Measurements from ENCODE around the gene SECISBP2. TPM values are rescaled to one million over a fixed set of nuclear protein-coding genes. Genes with fewer than 3 reads are reported as not detected.

Gene SECISBP2
- total RNA-seq, 1 experiment from 2014 or later, result 41.4 TPM

DNA sequence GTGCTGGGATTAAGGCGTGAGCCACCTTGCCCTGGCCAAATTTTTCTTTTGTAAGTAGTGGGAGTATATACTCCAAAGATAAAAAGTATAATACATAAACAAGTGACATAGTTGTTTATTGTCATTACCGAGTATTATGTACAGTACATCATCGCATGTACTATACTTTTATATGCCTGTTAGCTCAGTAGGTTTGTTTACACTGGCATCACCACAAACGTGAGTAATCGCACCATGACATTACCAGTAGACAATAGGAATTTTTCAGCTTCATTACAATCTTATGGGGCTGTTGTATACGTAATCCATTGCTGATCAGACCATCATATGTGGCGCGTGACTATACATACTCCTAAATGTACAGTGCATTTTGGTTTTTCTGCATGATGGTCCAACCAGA lies 9.8 kb downstream of the SECISBP2 start:
- Histone ChIP-seq H3K36me3 (ENCODE audit: low read depth) (peaks cover 27% of the 10 kb centered on the region), H3F3A (ENCODE audit: insufficient read depth, low read depth) (no peaks in the 10 kb centered on the region), H3K9me3 (ENCODE audit: insufficient read depth, low read depth) (no peaks in the 10 kb centered on the region), H4K20me1 (ENCODE audit: insufficient read depth) (no peaks in the 10 kb centered on the region; the same call in 1 of the 2 replicates), H3K9me2 (ENCODE audit: insufficient read depth) (no peaks in the 10 kb centered on the region), H3K4me3 (no peak overlapping the region), H2AFZ (no peak overlapping the region), H3K4me2 (no peak overlapping the region), H3K4me1 (replicated peaks; ENCODE audit: insufficient read depth) (no peaks in the 10 kb centered on the region), H3K79me2 (ENCODE audit: low read depth) (peaks cover 8% of the 10 kb centered on the region), H3K27ac (no peak overlapping the region), H3K27me3 (ENCODE audit: insufficient read depth, low read depth) (no peaks in the 10 kb centered on the region)
- POLR2A ChIA-PET (ENCODE audit: unreplicated experiment), result no interaction called here
- TF ChIP-seq CTCF (conservative IDR thresholded peaks at IDR 0.05), result no peak
- no peak for TF ChIP-seq EZH2 (IDR thresholded peaks at IDR 0.05; ENCODE audit: low read depth)
- no TSS peak for BruUV-seq (replicated peaks)
- DNase-seq, result no peak
- intact Hi-C loops (cut with micrococcal nuclease; ENCODE audit: unreplicated experiment), result no loop called here
- CTCF ChIA-PET, result no interaction called here

GRCh38 chr9:89329917-89330316 lies 11.6 kb downstream of the SECISBP2 start:
- Histone ChIP-seq H3K36me3 (ENCODE audit: low read depth) (peaks cover 42% of the 10 kb centered on the region), H3K9me2 (ENCODE audit: insufficient read depth) (no peaks in the 10 kb centered on the region), H3K4me3 (no peak overlapping the region), H3K4me1 (replicated peaks; ENCODE audit: insufficient read depth) (no peaks in the 10 kb centered on the region), H3K27me3 (ENCODE audit: insufficient read depth, low read depth) (no peaks in the 10 kb centered on the region), H3K4me2 (no peak overlapping the region), H3K9me3 (ENCODE audit: insufficient read depth, low read depth) (no peaks in the 10 kb centered on the region), H3F3A (ENCODE audit: insufficient read depth, low read depth) (no peaks in the 10 kb centered on the region), H3K79me2 (ENCODE audit: low read depth) (no peaks in the 10 kb centered on the region), H4K20me1 (ENCODE audit: insufficient read depth) (peaks cover 7% of the 10 kb centered on the region; the same call in 1 of the 2 replicates), H3K27ac (no peak overlapping the region), H2AFZ (no peak overlapping the region)
- DNase-seq, result no peak
- ChIA-PET POLR2A (ENCODE audit: unreplicated experiment) (no interaction called here), CTCF (no interaction called here)
- TF ChIP-seq CTCF (conservative IDR thresholded peaks at IDR 0.05) (no peak), EZH2 (IDR thresholded peaks at IDR 0.05; ENCODE audit: low read depth) (no peak)
- BruUV-seq (replicated peaks), result no TSS peak
- intact Hi-C loops (cut with micrococcal nuclease; ENCODE audit: unreplicated experiment), result no loop called here

DNA sequence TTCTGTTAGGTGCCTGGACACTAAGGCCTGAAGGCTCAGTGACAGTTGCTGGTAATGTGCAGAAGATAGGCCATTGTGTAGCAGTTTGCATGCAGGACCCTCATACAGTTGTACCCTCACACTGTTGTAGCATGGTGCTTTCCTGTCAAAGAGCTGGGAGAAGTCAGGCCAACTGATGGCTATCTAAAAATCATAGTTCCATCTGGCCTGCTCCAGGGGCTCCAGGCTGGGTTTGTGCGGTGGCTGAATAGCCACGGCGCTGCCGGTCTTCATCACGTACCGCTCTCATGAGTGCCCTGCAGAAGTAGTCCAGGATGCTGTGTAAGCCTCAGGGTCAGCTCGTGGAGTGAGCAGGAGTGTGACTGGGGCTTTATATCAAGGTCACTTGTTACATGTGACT lies 12.2 kb downstream of the SECISBP2 start:
- no peak for DNase-seq
- H2AFZ ChIP-seq, result no peak overlapping the region
- no peaks in the 10 kb centered on the region for H3K9me3 ChIP-seq (ENCODE audit: insufficient read depth, low read depth)
- no TSS peak for BruUV-seq (replicated peaks)
- peaks cover 7% of the 10 kb centered on the region; the same call in 1 of the 2 replicates for H4K20me1 ChIP-seq (ENCODE audit: insufficient read depth)
- TF ChIP-seq EZH2 (IDR thresholded peaks at IDR 0.05; ENCODE audit: low read depth), result no peak
- TF ChIP-seq CTCF (conservative IDR thresholded peaks at IDR 0.05), result no peak
- ChIA-PET POLR2A (ENCODE audit: unreplicated experiment) (no interaction called here), CTCF (no interaction called here)
- H3K27ac ChIP-seq, result no peak overlapping the region
- H3K79me2 ChIP-seq (ENCODE audit: low read depth), result no peaks in the 10 kb centered on the region
- H3K4me2 ChIP-seq, result no peak overlapping the region
- no peaks in the 10 kb centered on the region for H3K9me2 ChIP-seq (ENCODE audit: insufficient read depth)
- no peaks in the 10 kb centered on the region for H3K27me3 ChIP-seq (ENCODE audit: insufficient read depth, low read depth)
- no peaks in the 10 kb centered on the region for H3K4me1 ChIP-seq (replicated peaks; ENCODE audit: insufficient read depth)
- no peak overlapping the region for H3K4me3 ChIP-seq
- H3K36me3 ChIP-seq (ENCODE audit: low read depth), result peaks cover 43% of the 10 kb centered on the region
- H3F3A ChIP-seq (ENCODE audit: insufficient read depth, low read depth), result no peaks in the 10 kb centered on the region
- intact Hi-C loops (cut with micrococcal nuclease; ENCODE audit: unreplicated experiment), result no loop called here
